ENCODE results near the gene SYNDIG1. TPM values are rescaled to one million over a fixed set of nuclear protein-coding genes. Genes with fewer than 3 reads are reported as not detected.

The SYNDIG1 gene
- polyA plus RNA-seq, 2 of the 4 experiments (the other 2 are of a cell fraction): 0.96 to 2.6 TPM

DNA sequence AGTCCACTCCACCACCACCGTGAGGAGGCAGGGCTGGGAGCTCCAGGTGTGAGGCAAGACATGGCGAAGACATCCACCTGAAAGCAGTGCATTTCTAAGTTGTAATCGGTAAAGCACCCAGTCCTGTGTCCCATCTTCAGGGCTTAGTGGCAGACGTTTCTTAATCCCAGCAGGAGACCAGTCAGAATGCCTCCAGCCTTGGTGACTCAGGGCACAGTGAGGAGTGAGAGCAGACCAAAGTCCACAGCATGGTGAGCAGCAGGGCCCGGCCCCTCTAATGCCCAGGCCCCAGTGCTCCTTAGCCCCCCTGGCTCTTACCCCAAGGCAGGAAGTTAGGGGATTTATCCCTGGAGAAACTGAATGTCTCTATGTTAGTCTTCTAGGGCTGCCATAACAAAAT lies 183.9 kb downstream of the SYNDIG1 start (continued):
- TF ChIP-seq, protein P1, sequence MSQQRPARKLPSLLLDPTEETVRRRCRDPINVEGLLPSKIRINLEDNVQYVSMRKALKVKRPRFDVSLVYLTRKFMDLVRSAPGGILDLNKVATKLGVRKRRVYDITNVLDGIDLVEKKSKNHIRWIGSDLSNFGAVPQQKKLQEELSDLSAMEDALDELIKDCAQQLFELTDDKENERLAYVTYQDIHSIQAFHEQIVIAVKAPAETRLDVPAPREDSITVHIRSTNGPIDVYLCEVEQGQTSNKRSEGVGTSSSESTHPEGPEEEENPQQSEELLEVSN (IDR thresholded peaks at IDR 0.05; ENCODE audit: borderline replicate concordance, low read depth): no peak
- TF ChIP-seq HOXB5 (CRISPR knock-in tag; IDR thresholded peaks at IDR 0.05): no peak
- TF ChIP-seq, protein P2, sequence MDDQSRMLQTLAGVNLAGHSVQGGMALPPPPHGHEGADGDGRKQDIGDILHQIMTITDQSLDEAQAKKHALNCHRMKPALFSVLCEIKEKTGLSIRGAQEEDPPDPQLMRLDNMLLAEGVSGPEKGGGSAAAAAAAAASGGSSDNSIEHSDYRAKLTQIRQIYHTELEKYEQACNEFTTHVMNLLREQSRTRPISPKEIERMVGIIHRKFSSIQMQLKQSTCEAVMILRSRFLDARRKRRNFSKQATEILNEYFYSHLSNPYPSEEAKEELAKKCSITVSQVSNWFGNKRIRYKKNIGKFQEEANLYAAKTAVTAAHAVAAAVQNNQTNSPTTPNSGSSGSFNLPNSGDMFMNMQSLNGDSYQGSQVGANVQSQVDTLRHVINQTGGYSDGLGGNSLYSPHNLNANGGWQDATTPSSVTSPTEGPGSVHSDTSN (IDR thresholded peaks at IDR 0.05): no peak

DNA sequence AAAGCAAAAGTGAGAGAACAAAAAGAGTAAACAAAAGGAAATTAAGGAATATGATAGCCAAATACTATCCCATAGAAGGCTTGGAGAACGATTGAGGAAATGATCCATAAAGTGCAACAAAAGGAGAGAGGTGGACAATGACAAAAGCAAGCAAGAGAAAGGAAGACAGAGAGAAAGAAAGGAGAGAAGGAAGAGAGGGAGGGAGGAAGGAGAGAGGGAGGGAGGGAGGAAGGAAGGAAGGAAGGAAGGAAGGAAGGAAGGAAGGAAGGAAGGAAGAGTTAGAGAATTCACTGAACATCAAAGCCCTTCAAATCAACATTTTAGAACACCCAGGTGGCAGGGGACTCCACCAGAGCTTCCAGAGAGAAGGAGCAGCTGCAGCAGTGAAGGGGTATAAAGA lies 185.0 kb downstream of the SYNDIG1 start:
- H3K4me3 ChIP-seq: no peak overlapping the region
- H3K27ac ChIP-seq: peak overlapping the region; percentile 75 to 82; a peak in 5 of 6 replicates
- TF ChIP-seq CEBPB (IDR thresholded peaks at IDR 0.05) (no peak), MAFK (IDR thresholded peaks at IDR 0.05; ENCODE audit: partially characterized antibody) (no peak), TFCP2L1 (CRISPR knock-in tag; IDR thresholded peaks at IDR 0.05) (no peak), RAD21 (conservative IDR thresholded peaks at IDR 0.05 in 1 of 2, IDR thresholded peaks at IDR 0.05 in 1 of 2) (no peak), SREBF2 (IDR thresholded peaks at IDR 0.05) (no peak), RFX5 (IDR thresholded peaks at IDR 0.05) (no peak), POLR2A (IDR thresholded peaks at IDR 0.05; ENCODE audit: low read length) (no peak), NFE2L2 (conservative IDR thresholded peaks at IDR 0.05; ENCODE audit: low read length) (no peak), HEYL (CRISPR knock-in tag; IDR thresholded peaks at IDR 0.05) (no peak), MYC (IDR thresholded peaks at IDR 0.05; ENCODE audit: borderline replicate concordance, low read length) (no peak), ZNF302 (CRISPR knock-in tag; IDR thresholded peaks at IDR 0.05) (no peak), HOXB5 (CRISPR knock-in tag; IDR thresholded peaks at IDR 0.05) (no peak)
- WGBS (ENCODE audit: missing lambda C conversion rate): 9% methylated on average over 1 of the region's 1 CpG
- H3K4me2 ChIP-seq: no peak overlapping the region; the same call in 2 of the 3 replicates
- POLR2A ChIA-PET: no interaction called here
- CTCF ChIA-PET: no interaction called here
- peaks cover 56% of the 10 kb centered on the region for H3K4me1 ChIP-seq
- no peak for ATAC-seq
- no peak for FAIRE-seq
- H3K9me3 ChIP-seq: no peaks in the 10 kb centered on the region
- DNase-seq (ENCODE audit: low read depth in 1 of 2, low spot score in 1 of 2): no peak

DNA sequence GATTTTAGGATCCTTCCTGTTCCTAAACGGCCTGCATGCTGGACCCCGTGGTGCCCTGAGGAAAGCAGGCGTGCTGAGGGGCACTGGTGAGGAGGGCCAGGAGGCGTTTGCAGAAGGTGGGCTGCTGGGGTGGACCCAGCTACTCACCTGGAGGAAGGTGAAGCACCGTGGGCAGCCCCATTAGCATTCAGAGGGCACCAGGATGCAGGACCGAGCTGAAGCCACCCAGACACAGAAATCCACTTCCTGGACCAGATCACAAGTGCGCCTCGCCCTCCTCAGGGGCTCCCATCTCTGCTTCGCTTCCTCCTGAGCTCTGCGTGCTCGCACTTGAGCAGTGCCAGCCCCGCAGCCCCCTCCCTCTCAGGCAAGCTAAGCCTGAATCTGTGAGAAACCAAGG lies 187.0 kb downstream of the SYNDIG1 start:
- Histone ChIP-seq H3K4me3 (no peak overlapping the region), H3K4me2 (no peak overlapping the region), H3K9me3 (no peaks in the 10 kb centered on the region), H3K27ac (peak overlapping the region in 1 of 2 experiments; percentile 46; a peak in 3 of 6 replicates), H3K4me1 (peaks cover 44% of the 10 kb centered on the region)
- no peak for TF ChIP-seq RNF2 (IDR thresholded peaks at IDR 0.05; ENCODE audit: borderline replicate concordance, low read depth)
- TF ChIP-seq ZFP36 (IDR thresholded peaks at IDR 0.05; ENCODE audit: borderline replicate concordance, partially characterized antibody): no peak
- no peak for TF ChIP-seq ZNF302 (CRISPR knock-in tag; IDR thresholded peaks at IDR 0.05)
- no peak for TF ChIP-seq CBX2 (IDR thresholded peaks at IDR 0.05; ENCODE audit: borderline replicate concordance, low read depth)
- TF ChIP-seq, protein P3, sequence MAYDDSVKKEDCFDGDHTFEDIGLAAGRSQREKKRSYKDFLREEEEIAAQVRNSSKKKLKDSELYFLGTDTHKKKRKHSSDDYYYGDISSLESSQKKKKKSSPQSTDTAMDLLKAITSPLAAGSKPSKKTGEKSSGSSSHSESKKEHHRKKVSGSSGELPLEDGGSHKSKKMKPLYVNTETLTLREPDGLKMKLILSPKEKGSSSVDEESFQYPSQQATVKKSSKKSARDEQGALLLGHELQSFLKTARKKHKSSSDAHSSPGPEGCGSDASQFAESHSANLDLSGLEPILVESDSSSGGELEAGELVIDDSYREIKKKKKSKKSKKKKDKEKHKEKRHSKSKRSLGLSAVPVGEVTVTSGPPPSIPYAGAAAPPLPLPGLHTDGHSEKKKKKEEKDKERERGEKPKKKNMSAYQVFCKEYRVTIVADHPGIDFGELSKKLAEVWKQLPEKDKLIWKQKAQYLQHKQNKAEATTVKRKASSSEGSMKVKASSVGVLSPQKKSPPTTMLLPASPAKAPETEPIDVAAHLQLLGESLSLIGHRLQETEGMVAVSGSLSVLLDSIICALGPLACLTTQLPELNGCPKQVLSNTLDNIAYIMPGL (CRISPR knock-in tag; IDR thresholded peaks at IDR 0.05; ENCODE audit: borderline replicate concordance): no peak
- TF ChIP-seq CHD2 (IDR thresholded peaks at IDR 0.05; ENCODE audit: low read length, partially characterized antibody): no peak
- no peak for TF ChIP-seq MYC (IDR thresholded peaks at IDR 0.05; ENCODE audit: borderline replicate concordance, low read length)
- TF ChIP-seq EHF (CRISPR knock-in tag; IDR thresholded peaks at IDR 0.05): no peak
- TF ChIP-seq, protein P4, sequence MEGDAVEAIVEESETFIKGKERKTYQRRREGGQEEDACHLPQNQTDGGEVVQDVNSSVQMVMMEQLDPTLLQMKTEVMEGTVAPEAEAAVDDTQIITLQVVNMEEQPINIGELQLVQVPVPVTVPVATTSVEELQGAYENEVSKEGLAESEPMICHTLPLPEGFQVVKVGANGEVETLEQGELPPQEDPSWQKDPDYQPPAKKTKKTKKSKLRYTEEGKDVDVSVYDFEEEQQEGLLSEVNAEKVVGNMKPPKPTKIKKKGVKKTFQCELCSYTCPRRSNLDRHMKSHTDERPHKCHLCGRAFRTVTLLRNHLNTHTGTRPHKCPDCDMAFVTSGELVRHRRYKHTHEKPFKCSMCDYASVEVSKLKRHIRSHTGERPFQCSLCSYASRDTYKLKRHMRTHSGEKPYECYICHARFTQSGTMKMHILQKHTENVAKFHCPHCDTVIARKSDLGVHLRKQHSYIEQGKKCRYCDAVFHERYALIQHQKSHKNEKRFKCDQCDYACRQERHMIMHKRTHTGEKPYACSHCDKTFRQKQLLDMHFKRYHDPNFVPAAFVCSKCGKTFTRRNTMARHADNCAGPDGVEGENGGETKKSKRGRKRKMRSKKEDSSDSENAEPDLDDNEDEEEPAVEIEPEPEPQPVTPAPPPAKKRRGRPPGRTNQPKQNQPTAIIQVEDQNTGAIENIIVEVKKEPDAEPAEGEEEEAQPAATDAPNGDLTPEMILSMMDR (IDR thresholded peaks at IDR 0.05): no peak
- TF ChIP-seq, protein P5, sequence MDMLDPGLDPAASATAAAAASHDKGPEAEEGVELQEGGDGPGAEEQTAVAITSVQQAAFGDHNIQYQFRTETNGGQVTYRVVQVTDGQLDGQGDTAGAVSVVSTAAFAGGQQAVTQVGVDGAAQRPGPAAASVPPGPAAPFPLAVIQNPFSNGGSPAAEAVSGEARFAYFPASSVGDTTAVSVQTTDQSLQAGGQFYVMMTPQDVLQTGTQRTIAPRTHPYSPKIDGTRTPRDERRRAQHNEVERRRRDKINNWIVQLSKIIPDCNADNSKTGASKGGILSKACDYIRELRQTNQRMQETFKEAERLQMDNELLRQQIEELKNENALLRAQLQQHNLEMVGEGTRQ (IDR thresholded peaks at IDR 0.05): no peak
- FAIRE-seq (no peak), ATAC-seq (no peak), DNase-seq (ENCODE audit: low read depth in 1 of 2, low spot score in 1 of 2) (no peak)
- 91% methylated on average over 12 of the region's 12 CpGs for WGBS (ENCODE audit: missing lambda C conversion rate)
- POLR2A ChIA-PET: no interaction called here
- CTCF ChIA-PET: interaction anchor here (1.0 to 2.8 kb wide), 2 partner anchors 14 to 125 kb away, joined by 3 to 12 read pairs; no protein-coding TSS in a partner anchor
